Activated effector memory CD4-positive, alpha-beta T cell treated with Interleukin-2 at 50 U/mL for 16 hours (primary cell): Measurements from ENCODE around the gene SYNE3.

ENCODE experiments used
- DNase-seq: peaks from one replicate; pipeline ENCODE4 v3.0.0-alpha.2; 2020

SYNE3 gene

DNA sequence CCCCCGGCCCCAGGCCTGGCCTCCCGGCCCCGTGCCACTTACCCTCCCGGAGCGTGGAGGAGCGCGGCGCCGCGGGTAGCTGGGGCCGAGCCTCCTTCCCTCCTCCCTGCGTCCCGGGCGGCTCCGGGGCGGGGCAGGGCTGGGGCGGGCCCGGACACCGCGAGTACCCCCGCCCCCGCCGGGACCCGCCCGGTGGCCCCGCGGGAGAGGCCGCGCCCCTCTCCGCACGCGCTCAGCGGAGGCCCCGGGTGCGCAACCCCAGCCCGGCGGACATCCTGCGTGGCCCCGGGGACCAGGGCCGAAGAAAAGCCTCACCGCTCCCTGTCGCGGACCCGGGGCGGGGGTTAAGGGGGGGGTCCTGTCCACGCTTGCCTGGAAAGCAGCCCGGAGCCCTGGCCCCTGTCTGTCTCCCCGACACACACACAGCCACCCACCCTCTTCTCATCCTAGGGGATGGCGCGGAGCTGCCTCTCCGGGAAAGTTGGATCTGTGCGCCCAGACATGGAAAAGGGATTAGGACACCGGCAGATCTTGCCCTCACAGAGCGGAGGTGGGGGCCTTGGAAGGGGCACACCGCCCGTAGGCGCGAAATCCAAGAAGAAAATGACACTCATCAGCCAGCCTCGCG is at the start of gene SYNE3:
Gene SYNE3, minus strand, starts transcription at position 97 of the 628 bp plus-strand sequence. CDS start 40,829 bp downstream, outside the sequence.
- DNase-seq = peak; percentile 50

DNA sequence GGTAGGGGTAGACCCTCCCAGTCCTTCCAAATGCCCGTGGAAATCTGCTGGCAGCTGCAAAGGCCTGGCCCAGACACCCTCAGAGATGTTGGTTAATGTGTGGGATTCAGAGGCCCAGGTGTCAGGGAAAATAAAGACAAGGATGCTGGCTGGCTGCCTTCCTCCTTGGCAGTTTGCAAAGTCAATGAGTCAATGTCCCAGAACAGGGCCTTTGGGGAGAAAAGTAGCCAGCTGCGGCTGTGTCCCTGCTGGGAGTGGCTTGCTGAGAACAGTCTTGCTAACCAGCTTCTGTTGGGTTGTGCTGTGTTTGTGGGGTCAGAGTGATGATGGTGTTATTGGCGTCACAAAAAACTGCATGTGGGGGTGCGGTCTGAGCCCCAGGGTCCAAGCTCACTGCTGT is 47.6 kb upstream of the SYNE3 start:
- DNase-seq = no peak

DNA sequence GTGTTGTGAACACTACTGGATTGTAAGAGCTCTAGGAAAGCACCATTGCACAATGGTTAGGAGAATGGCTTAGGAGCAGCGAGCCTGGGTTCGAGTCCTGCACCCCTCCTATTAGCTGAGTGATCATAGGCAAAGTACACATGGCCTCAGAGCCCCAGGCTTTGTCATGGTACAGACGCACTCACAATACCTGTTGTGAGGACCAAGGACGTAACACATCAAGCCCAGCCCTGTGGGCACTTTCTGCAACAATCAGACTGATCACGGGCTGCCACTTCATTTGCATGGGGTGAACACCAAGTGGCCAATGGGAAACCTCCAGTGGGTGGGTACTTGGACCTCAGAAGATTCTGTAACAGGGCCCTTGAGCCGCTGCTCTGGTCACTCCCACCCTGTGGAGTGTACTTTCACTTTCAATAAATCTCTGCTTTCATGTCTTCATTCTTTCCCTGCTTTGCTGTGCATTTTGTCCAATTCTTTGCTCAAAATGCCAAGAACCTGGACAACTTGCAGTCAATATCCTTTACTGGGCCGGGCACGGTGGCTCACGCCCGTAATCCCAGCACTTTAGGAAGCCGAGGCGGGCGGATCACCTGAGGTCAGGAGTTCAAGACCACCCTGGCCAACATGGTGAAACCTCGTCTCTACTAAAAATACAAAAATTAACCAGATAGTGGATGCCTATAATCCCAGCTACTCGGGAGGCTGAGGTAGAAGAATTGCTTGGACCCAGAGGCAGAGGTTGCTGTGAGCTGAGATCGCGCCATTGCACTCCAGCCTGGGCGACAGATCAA is 46.6 kb upstream of the SYNE3 start:
- no peak for DNase-seq

- DNase-seq = peak; percentile 67
These were observed 44.6 kb upstream of the SYNE3 start for GRCh38 chr14:95561001-95561412.

- DNase-seq = no peak
These were observed 42.8 kb upstream of the SYNE3 start for GRCh38 chr14:95559203-95559602.

DNA sequence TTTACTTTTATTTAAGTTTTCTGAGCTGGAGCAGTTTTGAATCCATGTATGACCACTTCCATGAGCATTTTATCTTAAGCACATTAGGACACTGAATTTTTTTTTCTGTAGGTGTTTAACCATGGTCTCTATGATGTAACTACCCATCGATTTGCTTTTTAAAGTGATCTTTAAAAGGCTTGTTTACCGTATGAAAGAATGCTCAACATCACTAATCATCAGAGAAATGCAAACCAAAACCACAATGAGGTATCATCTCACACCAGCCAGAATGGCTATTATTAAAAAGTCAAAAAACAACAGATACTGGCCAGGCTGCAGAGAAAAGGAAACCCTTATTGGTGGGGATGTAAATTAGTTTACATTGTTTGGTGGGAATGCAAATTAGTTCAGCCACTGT is 41.4 kb upstream of the SYNE3 start:
- no peak for DNase-seq

- DNase-seq = no peak
These were observed 40.8 kb upstream of the SYNE3 start for GRCh38 chr14:95557291-95557690.

DNA sequence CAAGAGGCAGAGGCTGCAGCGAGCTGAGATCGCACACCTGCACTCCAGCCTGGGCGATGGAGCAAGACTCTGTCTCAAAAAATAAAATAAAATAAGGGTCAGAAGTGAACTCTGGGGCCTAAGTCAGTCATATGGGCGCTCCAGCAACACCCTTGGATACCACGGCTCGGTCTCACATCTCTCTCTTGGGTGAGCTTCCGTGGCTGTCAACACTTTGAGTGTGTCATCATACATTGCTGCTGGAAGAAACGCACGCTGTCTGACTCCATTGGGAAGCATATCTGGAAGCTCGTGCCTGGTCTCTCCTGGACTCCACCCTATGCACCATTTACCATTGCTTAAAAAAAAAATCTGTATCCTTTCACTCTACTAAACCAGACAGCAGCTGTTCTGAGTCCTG is 38.6 kb upstream of the SYNE3 start:
- DNase-seq = no peak

GRCh38 chr14:95553141-95553540 is 36.7 kb upstream of the SYNE3 start:
- no peak for DNase-seq

GRCh38 chr14:95551435-95551834 is 35.0 kb upstream of the SYNE3 start:
- DNase-seq = no peak

DNA sequence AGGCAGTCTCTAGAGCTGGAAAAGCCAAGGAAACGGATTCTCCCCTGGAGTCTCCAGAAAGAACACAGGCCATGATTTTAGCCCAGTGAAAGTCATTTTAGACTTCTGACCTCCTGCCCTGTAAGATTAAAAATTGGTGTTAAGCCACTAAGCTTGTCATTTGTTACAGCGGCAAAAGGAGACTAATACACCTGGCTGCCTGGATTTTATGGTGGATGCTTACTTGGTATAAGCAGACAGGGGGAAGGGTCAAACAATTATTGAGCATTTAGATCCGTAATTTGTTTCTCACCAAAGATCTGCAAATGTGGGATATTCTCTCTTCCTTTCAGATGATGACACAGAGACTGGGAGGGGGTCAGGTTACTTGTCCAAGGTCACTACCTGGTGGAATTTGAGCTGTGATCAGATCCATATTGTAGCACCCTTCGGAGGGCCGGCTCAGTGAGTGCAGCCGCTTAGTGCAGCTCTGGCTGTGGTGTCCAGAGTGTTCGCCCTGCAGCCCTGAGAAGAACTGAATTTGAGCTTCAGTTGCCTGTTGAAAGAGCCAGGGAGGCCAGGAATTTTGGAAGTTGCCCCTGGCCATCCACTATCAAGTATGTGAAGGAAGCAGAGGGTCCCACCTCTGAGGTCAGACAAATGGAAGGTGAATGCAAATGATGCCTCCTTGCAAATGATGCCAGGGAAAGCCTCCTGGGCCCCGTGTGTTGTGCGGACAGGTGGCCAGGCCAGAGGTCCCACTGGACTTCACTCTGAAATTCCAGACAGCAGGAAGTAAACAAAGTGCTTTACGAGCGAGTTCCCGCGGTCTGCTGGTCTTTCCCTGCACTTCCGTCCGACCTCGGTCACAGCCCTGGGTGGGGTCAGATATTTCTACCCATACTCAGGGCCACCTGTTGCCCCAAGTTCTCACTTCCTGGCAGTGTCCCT is 33.5 kb upstream of the SYNE3 start:
- DNase-seq = no peak

GRCh38 chr14:95548328-95548929 is 32.0 kb upstream of the SYNE3 start:
- DNase-seq = no peak

DNA sequence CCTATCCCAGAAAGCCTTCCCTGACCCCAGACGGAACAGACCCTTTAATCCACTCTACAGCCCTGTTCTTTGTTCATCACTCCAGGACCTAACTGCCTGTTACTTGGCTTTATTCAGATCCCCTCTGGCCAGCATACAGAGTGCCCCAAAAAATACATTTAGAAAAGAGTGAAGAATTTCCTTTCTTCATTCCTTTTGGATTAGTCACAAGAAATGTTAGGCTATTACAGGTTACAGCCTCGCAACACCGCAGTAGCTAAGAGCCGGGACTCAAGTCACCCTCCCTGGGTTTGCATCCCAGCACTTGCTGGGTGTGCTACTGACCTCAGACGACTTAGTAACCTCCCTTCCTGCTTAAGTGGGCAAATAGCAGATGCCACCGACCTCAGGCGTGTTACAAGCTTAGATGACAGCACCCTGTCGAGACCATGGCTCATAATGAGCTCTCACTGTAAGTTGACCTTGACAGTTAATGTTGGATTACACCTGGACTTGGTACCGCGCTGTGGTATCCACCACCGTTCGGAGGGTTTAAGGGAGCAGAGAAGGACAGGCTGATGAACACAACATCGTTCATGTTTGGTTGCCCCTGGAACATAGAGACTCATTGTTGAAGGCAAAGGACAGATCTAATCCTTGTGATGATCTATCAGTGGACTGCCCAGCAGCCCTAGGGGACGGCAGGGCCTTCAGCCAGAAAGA is 31.3 kb upstream of the SYNE3 start:
- no peak for DNase-seq

- DNase-seq = no peak
These were observed 30.8 kb upstream of the SYNE3 start for GRCh38 chr14:95547272-95547625.

DNA sequence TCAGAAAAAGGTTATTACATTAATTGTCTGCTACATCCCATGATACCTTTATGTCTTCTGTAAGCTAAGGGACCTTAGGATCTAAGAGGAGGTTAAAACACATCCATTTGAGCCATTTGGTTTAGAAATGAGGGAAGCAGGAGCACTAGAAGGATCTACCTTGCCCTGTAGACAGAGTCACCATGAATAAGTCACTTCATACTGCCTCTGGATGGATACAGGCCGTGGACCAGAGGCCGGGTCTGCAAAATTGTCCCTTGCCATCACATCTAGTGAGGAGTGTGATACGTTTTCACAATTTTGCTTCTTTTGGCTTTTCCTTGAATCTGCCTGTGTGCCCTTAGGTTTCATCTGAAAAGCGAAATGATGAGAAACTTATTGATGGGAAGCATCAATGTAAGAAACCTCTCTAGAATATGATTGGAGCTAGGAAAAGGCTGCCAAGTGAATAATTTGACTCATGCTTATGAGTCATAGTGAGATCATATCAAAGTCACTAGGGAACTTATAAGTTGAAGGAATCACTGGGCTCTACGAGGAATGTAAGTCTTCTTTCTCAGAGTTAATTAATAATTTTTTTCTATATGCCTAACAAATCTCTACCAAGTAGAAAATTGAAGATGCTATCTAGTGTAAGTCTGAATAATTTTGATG is 29.2 kb upstream of the SYNE3 start:
- DNase-seq = no peak

DNA sequence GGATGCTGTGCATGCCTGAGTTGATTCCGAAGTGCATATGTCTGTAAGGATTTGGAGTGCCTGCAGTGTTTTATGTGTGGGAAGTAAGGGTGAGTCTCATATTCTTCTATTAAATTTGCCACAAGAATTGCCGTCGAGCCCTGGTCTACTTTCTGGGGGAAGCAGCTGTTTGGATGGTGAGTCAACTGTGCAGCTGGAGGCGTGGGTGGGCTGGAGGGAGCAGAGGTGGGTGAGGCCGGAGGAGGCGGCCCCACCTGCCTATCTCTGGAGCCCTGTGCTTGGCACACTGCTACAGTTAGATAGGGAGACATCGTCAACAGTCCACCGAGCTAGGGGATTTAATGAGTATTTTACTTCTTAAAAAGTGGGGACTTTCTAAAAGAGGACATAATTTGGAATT is 28.1 kb upstream of the SYNE3 start:
- no peak for DNase-seq

- DNase-seq = no peak
These were observed 26.6 kb upstream of the SYNE3 start for GRCh38 chr14:95543021-95543420.

DNA sequence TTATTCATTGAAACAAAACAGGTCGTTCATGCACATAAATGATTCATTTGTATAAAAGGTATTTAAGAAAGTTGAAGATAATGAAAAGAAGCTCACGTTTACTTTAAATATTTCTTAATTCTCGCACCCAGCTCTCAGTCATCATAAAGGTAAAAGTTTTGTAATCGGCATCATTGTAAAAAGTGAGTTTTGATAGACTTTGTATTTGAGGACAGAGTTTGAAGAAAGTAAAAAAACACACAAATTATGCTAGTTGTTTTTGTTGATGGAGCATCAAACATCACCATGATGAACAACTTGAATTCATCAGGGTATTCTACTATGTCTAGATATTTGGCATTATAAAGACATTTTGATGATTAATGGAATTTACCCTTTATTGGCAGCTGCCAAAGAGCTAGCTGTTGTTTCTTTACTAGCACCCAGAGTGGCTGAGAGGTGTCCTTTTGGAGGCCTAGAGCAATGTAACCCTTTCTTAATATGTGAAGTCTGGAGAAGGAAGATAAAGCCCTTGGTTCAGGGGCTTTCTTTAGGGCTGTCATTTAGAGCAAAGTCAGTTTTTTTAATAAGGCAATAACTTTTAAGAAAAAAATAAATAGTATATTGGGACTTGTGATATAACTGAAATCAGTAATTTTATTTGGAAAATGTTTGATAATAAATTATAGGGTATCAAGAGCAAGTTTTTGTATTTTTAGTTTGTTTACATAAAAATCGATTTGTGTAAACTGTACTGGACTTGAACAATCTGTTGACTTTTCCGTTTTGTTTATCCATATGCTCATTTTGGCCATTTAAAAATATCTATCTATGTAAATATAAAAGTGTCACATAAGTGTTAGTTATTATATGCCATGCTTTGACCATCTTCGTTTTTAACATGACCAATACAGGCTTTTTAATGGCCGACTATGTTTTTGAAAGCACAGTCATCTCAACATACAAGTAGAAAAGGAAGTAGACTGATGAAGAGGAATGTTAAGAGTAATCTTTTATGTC is 25.8 kb upstream of the SYNE3 start:
- no peak for DNase-seq

DNA sequence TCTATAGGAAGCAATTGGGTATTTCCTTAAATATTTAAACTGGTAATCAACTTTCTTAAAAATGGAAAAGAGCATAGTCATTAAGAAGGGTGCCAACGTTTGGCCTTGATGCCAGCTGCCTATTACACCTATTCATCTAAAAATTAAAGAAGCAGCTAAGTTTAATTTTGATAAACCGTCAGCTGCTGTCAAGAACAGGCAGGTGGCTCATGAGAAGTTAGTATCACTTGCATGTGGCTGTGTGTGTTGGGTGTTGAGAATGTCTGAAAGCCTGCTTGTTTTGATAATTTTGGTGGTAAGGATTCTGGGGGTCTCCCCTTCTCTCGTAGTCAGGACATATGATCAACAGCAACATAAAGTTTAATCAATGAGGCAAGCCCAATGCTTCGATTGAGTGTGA is 24.9 kb upstream of the SYNE3 start:
- DNase-seq = no peak

DNA sequence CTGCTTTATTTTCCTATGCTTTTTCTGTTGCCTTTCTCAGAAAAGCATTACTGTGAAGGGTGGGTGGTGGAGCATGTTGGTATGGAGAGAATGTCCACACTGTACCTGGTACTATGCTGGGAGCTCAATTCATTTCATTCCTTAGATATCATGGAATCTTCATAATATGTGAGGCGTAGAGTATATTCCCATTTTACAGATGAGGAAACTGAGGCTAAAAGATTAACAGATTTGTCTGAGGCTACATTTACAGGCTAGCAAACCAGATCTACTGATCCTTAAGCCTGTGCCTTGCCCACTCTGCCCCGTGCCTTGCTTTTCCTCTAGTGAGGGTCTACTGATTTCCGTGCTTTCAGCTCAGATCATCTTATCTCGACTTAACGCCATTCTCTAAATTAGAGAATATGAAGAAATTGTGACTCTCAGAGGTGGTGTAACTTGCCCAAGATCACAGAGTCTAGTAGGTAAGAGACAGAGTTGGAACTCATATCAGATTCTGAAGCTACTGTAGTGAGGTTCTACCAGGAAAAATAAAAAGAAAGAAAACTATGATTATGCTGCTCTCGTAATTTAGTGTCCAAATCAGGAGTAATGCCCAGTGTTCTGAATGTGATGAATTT is 23.9 kb upstream of the SYNE3 start:
- DNase-seq = no peak
